Stimulated activated CD4-positive, alpha-beta T cell treated with anti-CD3 and anti-CD28 coated beads, Interleukin-4, amount 100 ng/mL, for 4 hours (primary cell): ENCODE data around the gene ANKRD10.

Source experiments
- DNase-seq, 2 experiments: peaks; one replicate each; pipeline ENCODE4 v3.0.0-alpha.2; 2020

Gene ANKRD10

GRCh38 chr13:110914331-110915056 lies 375 bp downstream of the ANKRD10 start:
- DNase-seq, result peak; percentile 65 to 79

- no peak for DNase-seq
Measured at GRCh38 chr13:110914081-110914330, 863 bp downstream of the ANKRD10 start.

- no peak for DNase-seq
Measured at GRCh38 chr13:110913322-110914080, 1.4 kb downstream of the ANKRD10 start.

- no peak for DNase-seq
Measured at GRCh38 chr13:110912651-110913051, 2.2 kb downstream of the ANKRD10 start.

GRCh38 chr13:110911880-110912279 lies 3.0 kb downstream of the ANKRD10 start:
- no peak for DNase-seq

- no peak for DNase-seq
Measured at GRCh38 chr13:110910013-110910890, 4.6 kb downstream of the ANKRD10 start.

- DNase-seq, result peak in 1 of 2 experiments; percentile 12
Measured at GRCh38 chr13:110907951-110908898, 6.6 kb downstream of the ANKRD10 start.

- no peak for DNase-seq
Measured at GRCh38 chr13:110907301-110907700, 7.6 kb downstream of the ANKRD10 start.

- no peak for DNase-seq
Measured at GRCh38 chr13:110904748-110905147, 10.1 kb downstream of the ANKRD10 start.

- DNase-seq, result no peak
Measured at GRCh38 chr13:110902370-110902769, 12.5 kb downstream of the ANKRD10 start.

- DNase-seq, result no peak
Measured at GRCh38 chr13:110897521-110897920, 17.3 kb downstream of the ANKRD10 start.

- no peak for DNase-seq
Measured at GRCh38 chr13:110897014-110897413, 17.9 kb downstream of the ANKRD10 start.

- no peak for DNase-seq
Measured at GRCh38 chr13:110894086-110894485, 20.8 kb downstream of the ANKRD10 start.

GRCh38 chr13:110893571-110893970 lies 21.3 kb downstream of the ANKRD10 start:
- no peak for DNase-seq

- no peak for DNase-seq
Measured at GRCh38 chr13:110890279-110891165, 24.3 kb downstream of the ANKRD10 start.

GRCh38 chr13:110888390-110888789 lies 26.5 kb downstream of the ANKRD10 start:
- DNase-seq, result no peak

- no peak for DNase-seq
Measured at GRCh38 chr13:110887597-110888333, 27.1 kb downstream of the ANKRD10 start.

GRCh38 chr13:110886870-110887596 lies 27.8 kb downstream of the ANKRD10 start:
- no peak for DNase-seq

GRCh38 chr13:110885966-110886869 lies 28.7 kb downstream of the ANKRD10 start:
- DNase-seq, result no peak
